GM18873 (cell line): ENCODE measurements around the gene SPATA20.

Source experiments
- ATAC-seq: cut with Tn5 transposase; IDR thresholded peaks from one replicate; pipeline ENCODE4 v1.9.1; 2021; ENCODE audit warnings: mild to moderate bottlenecking, moderate library complexity, moderate number of reproducible peaks; ENCODE audit not compliant: unreplicated experiment, low FRiP score

Gene SPATA20

GRCh38 chr17:50519141-50519834 is 27.7 kb upstream of the SPATA20 start:
- ATAC-seq, result no peak

GRCh38 chr17:50520483-50520882 is 26.5 kb upstream of the SPATA20 start:
- no peak for ATAC-seq

- ATAC-seq, result no peak
Measured at GRCh38 chr17:50521514-50521913, 25.5 kb upstream of the SPATA20 start.

- ATAC-seq, result no peak
Measured at GRCh38 chr17:50522766-50523165, 24.2 kb upstream of the SPATA20 start.

GRCh38 chr17:50523208-50523607 is 23.8 kb upstream of the SPATA20 start:
- ATAC-seq, result no peak

- no peak for ATAC-seq
Measured at GRCh38 chr17:50524838-50525237, 22.1 kb upstream of the SPATA20 start.

GRCh38 chr17:50527155-50527762 is 19.7 kb upstream of the SPATA20 start:
- no peak for ATAC-seq

- ATAC-seq, result no peak
Measured at GRCh38 chr17:50527949-50528474, 19.0 kb upstream of the SPATA20 start.

GRCh38 chr17:50529849-50530248 is 17.1 kb upstream of the SPATA20 start:
- ATAC-seq, result no peak

- no peak for ATAC-seq
Measured at GRCh38 chr17:50531428-50532025, 15.4 kb upstream of the SPATA20 start.

GRCh38 chr17:50532452-50533024 is 14.4 kb upstream of the SPATA20 start, which contains the start of gene EPN3:
EPN3 (plus strand) TSS chr17:50532735; CDS start chr17:50536557, 3,822 bp downstream.
- no peak for ATAC-seq

GRCh38 chr17:50533185-50533584 is 13.8 kb upstream of the SPATA20 start:
- ATAC-seq, result no peak

GRCh38 chr17:50533720-50534148 is 13.2 kb upstream of the SPATA20 start:
- ATAC-seq, result no peak

- ATAC-seq, result no peak
Measured at GRCh38 chr17:50534222-50534978, 12.6 kb upstream of the SPATA20 start.

- no peak for ATAC-seq
Measured at GRCh38 chr17:50534979-50535326, 12.0 kb upstream of the SPATA20 start.

- no peak for ATAC-seq
Measured at GRCh38 chr17:50535407-50535806, 11.6 kb upstream of the SPATA20 start.

- no peak for ATAC-seq
Measured at GRCh38 chr17:50536683-50537646, 10.0 kb upstream of the SPATA20 start.

- no peak for ATAC-seq
Measured at GRCh38 chr17:50537721-50538548, 9.0 kb upstream of the SPATA20 start.
